Superior temporal gyrus (tissue), 1 donor: Measurements from ENCODE around the gene ATP2C2.
"Not testable (repeated sequence)": the region's sequence is repeated elsewhere in the genome, so short reads cannot be mapped to it uniquely, and the experiment has no call there.

Experiments
- DNase-seq: peaks from one replicate; pipeline ENCODE4 v3.0.0-alpha.2; 2016; ENCODE audit errors: extremely low spot score

Gene ATP2C2

DNA sequence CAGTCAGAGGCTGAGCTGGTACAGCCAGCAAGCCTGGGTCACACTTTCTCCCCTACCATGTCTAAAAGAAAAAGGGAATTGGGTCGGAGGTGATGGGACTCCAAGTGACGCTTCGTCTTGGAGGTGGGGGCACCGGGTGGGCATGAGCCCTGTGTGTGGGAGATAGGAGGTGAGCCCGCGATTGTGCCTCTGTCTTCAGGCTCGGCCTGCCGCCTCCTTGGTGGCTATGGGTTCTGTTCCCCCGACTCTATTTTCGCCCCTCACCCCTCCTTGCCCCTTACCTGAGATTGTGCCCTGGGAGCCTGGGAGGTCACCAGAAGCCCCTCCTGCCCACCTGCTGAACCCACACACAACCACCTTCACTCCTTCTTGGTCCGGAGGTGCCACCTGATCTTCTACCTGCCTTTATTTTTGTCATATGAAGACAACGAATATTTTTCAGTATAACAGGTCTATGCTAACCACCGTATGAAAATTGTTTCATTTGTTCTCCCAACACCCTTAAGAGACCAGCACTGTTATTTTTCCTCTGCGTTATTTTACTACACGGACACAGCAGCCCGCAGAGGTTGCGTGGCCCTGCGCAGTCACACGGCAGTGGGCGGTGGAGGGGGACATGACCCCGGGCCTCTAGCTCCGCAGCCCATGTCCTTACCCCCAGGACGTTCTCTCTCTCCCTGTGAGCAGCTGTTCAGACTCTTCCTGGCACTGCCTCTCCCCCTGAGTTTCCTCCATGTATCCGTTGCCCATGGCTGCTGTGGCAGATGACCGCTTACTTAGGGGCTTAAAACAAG, 49.9 kb downstream of the ATP2C2 start:
- no peak for DNase-seq

DNA sequence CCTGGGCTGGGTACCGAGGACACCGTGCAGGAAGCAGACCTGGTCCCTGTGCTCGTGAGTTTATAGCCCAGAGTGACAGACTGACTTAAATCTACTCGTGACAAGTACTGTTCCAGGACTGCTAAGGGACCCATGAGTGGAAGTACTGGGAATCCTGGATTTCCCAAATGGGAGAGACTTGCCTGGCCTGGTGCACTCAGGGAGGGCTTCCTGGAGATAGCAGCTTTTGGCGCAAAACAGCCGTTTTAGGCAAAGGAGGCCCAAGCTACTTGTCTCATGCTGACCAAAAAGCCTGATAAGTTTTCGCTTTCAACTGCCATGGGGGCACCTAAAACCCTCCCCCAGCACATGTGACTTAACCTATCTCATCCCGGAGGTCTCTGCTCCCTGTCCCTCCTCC, 51.4 kb downstream of the ATP2C2 start:
- no peak for DNase-seq

DNA sequence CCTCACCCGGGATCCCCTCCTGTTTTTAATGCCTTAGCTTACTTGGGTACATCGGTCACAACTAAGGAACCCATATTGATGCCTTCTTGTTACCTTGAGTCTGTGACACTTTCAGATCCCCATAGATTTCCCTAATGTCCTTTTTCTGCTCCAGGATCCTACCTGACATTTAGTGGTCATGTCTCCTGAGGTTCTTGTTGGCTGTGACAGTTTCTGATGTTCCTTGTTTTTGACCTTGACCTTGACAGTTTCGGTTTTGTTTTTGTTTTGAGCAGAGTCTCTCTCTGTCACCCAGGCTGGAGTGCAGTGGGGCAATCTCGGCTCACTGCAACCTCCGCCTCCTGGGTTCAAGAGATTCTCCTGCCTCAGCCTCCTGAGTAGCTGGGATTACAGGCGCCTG, 52.2 kb downstream of the ATP2C2 start:
- DNase-seq: not testable (repeated sequence)

DNA sequence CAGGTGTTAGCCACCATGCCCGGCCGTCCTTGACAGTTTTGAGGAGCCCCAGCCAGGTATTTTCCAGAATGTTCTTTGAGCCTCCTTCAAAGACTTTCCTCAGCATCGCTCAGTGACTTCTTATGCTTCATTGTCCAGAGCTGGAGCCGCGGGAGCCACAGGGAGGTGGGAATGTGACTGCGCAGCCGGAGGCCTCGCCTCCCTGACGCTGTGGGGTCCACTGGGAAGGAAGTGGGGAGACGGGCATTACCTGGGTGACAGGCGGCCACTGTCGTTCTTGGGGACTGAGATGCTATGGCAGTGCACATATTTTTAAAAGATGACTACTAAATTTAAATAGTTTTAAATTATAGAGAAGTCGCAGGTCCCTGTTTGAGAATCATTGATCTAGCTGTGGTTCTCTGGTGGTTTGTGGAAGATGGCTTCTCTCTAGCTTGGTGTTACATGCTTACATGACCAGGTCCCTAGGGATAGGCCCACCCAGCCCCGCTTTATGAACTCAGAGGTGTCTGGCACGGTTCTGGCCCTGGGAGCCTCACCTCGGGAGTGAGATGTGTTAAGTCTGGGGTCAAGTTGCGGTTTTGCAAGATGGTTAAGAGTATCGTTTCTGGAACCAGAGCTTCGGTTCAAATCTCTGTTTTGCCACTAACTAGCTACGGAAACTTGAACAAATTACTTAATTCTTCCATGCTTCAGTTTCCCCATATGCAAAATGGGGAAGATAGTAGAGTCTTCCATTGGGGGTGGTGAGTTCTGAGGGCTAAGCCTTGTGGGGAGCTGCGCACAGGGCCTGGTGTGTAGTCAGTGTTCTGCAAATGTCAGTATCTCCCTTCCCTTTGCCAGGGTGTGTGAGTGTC, 53.0 kb downstream of the ATP2C2 start:
- DNase-seq: no peak

DNA sequence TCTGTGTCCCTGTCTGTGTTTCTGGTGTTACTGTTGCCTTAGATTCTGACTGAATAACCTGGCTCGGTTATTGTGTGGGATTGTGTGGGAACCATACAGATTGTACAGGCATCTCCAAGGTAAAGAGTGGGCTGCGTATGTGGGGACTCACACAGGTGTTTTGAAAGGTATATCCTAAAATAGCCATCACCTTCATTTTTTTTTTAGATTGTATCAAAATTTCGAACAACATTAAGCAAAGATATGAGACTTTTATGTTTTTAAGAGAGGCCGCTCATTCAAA, 53.5 kb downstream of the ATP2C2 start:
- no peak for DNase-seq

DNA sequence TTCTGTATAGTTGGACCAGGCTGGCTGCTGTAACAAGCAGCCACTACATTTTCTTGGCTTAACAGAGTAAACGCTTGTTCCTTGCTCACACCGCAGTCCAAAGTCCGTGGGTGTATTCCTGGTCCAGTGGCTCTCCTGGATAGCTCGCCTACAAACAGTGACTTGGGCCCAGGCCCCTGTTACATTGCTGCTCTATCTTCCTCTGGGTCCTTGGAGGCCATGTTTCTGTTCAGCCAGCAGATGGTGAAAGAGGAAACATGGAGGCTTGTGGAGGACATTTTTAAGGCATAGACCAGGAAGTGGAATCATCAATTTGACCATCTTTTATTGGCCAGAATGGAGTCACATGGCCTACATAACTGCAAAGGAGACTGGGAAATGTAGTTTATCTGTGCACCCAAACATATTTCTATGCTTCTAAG, 55.1 kb downstream of the ATP2C2 start:
- DNase-seq: peak; percentile 71

DNA sequence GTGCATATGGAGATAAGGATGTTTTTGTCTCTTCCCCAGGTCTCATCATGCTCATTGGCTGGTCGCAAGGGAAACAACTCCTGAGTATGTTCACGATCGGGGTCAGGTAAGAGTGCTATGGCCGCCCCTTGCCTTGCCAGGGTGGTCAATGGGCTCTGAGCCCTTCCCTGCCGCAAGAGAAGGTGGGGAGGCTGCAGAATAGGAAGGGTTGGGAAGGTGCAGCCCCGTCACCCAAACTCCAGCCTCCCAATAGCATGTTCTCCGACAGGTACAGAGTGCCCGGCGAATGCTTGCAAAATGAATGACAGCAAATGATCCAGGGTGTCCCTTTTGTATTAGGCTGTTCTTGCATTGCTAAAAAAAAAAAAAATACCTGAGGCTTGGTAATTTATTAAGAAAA, 57.4 kb downstream of the ATP2C2 start:
- no peak for DNase-seq

DNA sequence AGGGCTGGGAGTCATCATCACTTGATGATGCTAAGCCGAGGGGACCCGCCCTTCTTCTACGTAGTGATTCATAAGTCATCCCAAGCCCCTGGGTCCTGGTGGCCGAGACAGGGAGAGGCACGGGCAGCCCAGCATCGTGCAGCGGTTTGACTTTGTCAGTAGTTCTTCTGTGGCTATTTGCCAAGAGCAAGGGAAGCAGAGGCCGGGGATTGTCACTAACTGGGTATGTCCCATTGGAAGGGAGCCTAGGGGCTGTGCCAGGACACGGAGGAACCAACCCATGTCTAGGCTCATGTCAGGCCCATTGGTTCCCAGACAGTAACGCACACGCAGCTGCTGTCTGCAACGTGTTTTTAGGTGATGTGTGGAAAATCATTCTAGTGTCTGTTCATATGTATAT, 58.5 kb downstream of the ATP2C2 start:
- DNase-seq: no peak

DNA sequence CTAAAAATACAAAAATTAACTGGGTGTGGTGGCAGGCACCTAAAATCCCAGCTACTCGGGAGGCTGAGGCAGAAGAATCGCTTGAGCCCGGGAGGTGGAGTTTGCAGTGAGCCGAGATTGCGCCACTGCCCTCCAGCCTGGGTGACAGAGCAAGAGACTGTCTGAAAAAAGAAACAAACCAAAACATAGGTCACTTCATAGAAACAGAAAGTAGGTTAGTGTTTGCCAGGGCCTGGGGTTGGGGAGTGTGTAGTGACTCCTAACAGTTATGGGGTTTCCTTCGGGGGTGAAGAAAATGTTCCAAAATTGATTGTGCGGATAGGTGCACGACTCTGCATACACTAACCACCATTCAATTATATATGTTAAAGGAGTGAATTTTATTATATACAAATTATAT, 59.2 kb downstream of the ATP2C2 start:
- no peak for DNase-seq

DNA sequence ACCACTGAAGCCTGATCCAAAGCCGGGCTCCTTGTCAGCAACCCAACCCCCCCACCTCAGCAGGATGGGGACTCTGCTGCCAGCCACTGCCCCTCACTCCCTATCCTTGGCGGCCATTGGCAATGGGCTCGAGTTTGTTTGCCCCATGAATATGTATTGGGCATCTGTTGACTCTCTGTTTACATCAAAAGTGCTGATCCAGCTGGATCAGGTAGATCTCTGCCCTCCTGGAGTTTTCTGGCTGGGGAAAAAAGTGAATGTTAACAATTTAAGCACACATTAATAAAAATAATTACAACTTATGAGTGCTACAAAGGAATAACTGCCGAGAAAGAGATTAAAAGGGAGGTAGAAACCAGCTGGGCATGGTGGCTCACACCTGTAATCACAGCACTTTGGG, 62.5 kb downstream of the ATP2C2 start:
- DNase-seq: no peak

DNA sequence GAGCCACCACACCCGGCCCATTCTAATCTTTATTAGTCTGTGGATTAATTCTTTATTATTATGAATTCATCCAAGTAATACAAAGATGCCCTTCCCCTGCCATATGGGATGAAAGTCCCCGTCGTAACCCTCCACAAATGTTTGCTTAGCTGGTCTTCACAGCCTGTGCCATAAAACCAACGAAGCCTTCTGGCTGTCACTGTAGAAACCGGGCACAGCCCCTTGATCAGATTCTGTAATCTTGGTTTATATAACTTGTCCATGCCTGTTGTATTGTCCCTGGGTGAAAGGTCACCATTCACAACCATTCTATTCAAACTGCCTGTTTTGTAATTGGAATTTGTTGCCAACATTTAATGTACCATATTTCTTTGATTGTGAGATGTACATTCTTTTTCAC, 66.5 kb downstream of the ATP2C2 start:
- DNase-seq: no peak

DNA sequence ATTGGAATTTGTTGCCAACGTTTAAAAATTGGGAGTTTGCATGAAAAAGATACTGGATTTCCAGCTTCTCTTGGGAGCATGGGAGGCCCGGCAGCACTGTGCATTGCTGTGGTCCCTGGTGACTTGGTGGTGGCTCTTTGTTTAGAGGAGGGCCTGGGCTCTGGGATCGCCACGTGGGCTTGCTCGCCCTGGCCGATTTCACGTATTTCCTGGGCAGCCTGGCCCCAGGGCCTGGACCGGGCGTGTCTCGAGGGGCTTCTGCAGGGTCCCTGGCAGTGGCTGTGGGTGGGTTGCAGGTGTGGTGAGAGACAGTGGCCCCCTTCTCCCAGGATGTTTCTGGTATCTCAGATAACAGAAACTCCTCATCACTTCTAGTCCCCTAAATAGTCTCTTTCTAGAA, 67.9 kb downstream of the ATP2C2 start:
- no peak for DNase-seq

DNA sequence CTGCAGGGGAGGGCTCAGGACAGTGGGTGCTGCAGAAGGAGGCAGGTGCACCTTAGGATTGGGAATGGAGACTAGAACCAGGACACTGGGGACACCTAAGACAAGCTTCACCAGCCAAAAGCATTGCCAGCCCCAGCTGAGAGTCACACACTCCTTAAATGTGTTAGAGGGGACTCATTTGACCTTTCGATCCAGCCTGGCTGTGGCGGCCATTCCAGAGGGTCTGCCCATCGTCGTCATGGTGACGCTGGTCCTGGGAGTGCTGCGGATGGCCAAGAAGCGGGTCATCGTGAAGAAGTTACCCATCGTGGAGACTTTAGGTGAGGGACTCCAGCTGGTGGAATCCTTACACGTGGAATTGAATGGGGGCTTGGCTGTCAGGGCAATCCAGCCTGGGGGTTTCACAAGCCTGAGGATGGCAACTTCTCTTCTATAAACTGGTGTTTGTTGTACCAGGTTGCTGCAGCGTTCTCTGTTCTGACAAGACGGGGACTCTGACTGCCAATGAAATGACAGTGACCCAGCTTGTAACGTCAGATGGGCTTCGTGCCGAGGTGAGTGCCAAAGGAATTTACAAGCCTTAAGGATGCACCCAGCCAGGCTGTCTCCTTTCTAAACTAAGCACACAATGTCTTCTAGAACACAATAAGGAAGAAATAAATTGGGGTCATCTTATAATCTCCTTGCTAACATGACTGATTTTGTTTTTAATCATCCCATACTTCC, 70.8 kb downstream of the ATP2C2 start:
- no peak for DNase-seq

DNA sequence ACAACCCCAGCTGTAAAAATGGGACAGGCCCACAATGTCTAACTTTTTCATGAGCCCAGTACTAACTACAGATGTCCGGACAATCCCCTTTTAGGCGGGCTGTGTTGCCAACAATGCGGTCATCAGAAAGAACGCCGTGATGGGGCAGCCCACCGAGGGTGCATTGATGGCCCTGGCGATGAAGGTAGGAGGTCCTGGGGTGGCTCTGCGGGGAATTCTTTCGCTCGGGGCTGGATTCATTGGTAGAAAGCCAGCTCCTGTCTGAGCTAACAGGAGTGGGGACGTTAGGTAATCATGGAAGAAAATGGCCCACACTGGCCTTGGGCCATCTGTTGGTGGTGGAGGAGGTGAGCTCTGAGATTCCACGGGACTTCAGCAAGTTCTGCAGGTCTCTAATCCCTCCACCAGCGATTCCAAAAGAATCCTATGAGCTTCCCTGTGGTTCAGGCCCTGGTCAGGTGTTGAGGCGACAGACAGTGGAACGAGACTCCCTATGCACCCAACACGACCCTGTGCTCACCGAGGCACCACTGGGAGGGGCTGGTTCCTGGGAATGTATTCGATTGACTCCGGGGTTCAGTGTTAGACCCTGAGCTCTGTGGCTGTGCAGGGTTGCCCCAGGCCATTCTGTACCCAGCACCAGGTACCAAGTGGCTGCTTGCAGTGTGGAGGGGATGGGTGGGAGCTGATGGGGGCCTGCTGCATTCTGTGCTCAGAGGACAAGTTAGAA, 74.2 kb downstream of the ATP2C2 start:
- no peak for DNase-seq

DNA sequence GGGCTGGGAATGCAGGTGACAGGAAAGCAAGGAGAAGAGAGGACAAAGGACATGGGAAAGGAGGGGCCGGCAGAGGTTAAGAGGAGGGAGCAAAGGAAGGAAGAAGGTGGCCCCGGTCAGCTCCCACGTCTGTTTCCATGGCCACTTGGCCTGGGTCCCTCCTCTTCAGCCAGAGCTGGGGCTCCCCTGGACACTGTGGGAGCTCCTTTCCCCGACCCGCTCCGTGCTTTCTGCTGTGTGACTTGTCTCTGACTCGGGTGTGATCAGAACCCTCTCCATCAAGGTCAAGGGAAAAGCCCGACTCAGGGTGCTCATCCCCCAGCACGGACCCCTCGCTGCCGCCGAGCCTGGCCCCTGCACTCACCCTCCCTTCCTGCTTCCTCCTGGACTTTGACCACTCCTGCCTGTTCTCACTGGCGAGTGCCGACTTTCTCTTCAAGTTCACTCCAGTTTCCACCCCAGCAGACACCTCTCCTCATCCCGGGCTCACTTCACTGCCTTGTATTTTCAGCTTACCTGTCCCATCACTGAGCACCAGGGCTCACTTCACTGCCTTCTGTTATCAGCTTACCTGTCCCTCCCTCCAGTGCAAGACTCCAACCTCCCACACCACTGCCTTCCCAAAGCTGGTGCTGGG, 74.9 kb downstream of the ATP2C2 start:
- DNase-seq: no peak

DNA sequence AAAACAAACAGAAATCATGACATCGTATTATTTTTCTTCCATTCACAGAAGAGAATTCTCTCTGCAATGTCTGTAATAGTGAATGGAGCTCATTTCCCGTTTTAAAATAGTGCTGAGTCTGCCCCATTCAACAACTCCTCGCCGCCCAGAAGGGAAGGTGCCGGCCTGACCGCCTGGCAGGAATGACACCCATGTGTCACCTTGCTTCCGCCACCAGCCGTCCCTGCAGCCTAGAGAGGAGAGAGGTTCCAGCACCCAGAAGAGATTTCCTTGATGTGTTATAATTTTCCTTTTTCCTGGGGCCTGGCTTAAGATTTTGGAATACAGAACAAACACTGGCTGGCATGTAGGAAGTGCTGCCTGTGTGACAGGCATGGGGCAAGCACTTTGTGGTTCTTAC, 76.1 kb downstream of the ATP2C2 start:
- no peak for DNase-seq

DNA sequence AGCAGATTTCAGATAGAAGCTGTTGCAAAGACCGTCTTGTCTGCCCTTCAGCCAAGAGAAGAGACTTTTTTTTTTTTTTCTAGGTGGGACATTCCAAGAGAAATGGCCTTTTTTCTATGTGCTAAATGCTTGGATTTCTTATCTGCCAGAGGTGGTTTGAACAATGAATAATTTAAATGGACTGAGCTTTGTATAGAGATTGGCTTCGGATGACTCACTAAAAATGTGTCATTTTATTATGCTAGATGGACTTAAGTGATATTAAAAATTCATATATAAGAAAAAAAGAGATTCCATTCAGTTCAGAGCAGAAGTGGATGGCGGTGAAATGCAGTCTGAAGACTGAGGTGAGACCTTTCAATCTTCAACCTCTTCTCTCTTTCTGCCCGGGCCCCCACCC, 77.7 kb downstream of the ATP2C2 start:
- DNase-seq: no peak

DNA sequence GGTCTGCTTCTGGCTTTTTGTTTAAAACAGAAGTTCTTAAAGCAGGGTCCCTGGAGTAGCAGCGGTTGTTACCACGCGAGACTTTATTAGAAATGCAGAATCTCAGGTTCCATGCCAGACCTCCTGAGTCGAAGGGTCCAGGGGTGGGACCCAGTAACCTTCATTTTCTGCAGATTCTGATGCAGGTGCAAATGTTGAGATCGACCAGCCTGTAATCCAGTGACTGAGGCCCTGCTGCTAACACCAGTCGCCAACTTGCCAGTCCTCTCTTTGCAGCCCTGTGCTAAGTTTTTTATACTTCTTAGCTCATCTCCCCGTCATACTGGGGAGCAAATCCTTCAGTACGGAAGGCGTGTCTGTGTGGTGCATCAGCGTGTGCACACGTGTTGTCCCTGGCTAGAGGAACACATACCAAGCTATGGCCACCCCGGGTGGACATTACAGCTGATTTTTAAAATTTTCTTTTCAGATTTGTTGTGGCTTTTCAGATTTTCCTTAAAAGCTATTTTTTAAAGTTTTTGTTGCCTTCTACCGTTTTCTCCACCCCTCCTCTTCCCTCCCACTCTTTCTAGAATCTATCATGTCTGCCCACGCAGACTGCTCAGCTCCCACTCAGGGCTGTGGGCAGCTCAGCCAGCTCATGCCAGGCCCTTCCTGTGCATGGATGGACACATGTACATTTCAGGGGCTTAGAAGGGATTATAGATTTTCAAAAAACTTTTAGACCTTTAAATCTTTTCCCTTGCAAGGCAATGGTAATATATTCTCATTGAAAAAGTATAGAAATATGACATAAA, 78.5 kb downstream of the ATP2C2 start:
- DNase-seq: no peak

DNA sequence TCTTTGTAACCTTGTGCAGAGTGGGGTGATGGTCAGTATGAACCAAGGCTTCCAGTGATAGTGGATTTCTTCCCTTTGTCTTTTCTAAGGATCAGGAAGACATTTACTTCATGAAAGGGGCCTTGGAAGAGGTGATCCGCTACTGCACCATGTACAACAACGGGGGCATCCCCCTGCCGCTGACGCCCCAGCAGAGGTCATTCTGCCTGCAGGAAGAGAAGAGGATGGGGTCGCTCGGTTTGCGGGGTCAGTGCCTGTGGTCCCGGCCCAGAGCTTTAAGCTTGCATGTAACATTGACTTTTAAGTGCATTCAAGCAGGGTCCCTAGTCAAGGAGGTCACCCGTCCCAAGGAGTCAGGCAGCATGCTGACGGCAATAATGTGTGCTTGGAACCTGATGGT, 80.1 kb downstream of the ATP2C2 start:
- no peak for DNase-seq
